ENCODE results near the gene OR8D1. TPM values are rescaled to one million over a fixed set of nuclear protein-coding genes. Genes with fewer than 3 reads are reported as not detected.

OR8D1 gene
- total RNA-seq, 1 experiment from 2014 or later, result 0.41 TPM

GRCh38 chr11:124331873-124332272 lies 18.1 kb upstream of the OR8D1 start:
- no peak overlapping the region for H3K27ac ChIP-seq (ENCODE audit: low read depth, low read length, poor library complexity, severe bottlenecking)
- no peaks in the 10 kb centered on the region for H3K9me3 ChIP-seq (ENCODE audit: low read depth, low read length, poor library complexity, severe bottlenecking)
- H3K27me3 ChIP-seq (replicated peaks; ENCODE audit: insufficient read depth, low read depth, low read length, poor library complexity), result no peaks in the 10 kb centered on the region
- H3K4me1 ChIP-seq (ENCODE audit: insufficient read depth, low read length, poor library complexity, severe bottlenecking), result no peaks in the 10 kb centered on the region
- CTCF ChIA-PET, result no interaction called here
- no peaks in the 10 kb centered on the region for H3K36me3 ChIP-seq (ENCODE audit: insufficient read depth, low read length, poor library complexity, severe bottlenecking)
- intact Hi-C loops (cut with micrococcal nuclease; ENCODE audit: unreplicated experiment), result loop anchor here (5.0 kb wide), 1 partner anchor 260 kb away; no protein-coding TSS in a partner anchor
- TF ChIP-seq EZH2 (IDR thresholded peaks at IDR 0.05; ENCODE audit: borderline replicate concordance, low read depth, low read length, poor library complexity, severe bottlenecking) (no peak), CTCF (conservative IDR thresholded peaks at IDR 0.05; ENCODE audit: low read depth, low read length) (no peak)
- BruUV-seq (replicated peaks), result no TSS peak
- DNase-seq (ENCODE audit: low spot score), result no peak
- POLR2A ChIA-PET (ENCODE audit: low non-redundant PET), result no interaction called here
- H3K4me3 ChIP-seq (ENCODE audit: low read depth, low read length, poor library complexity, severe bottlenecking), result no peak overlapping the region

- Histone ChIP-seq H3K27me3 (replicated peaks; ENCODE audit: insufficient read depth, low read depth, low read length, poor library complexity) (no peaks in the 10 kb centered on the region), H3K27ac (ENCODE audit: low read depth, low read length, poor library complexity, severe bottlenecking) (no peak overlapping the region), H3K36me3 (ENCODE audit: insufficient read depth, low read length, poor library complexity, severe bottlenecking) (no peaks in the 10 kb centered on the region), H3K9me3 (ENCODE audit: low read depth, low read length, poor library complexity, severe bottlenecking) (no peaks in the 10 kb centered on the region), H3K4me3 (ENCODE audit: low read depth, low read length, poor library complexity, severe bottlenecking) (no peak overlapping the region), H3K4me1 (ENCODE audit: insufficient read depth, low read length, poor library complexity, severe bottlenecking) (no peaks in the 10 kb centered on the region)
- peak; percentile 18; the same call in 1 of the 2 replicates for TF ChIP-seq CTCF (conservative IDR thresholded peaks at IDR 0.05; ENCODE audit: low read depth, low read length)
- TF ChIP-seq EZH2 (IDR thresholded peaks at IDR 0.05; ENCODE audit: borderline replicate concordance, low read depth, low read length, poor library complexity, severe bottlenecking), result no peak
- intact Hi-C loops (cut with micrococcal nuclease; ENCODE audit: unreplicated experiment), result loop anchor here (5.0 kb wide), 1 partner anchor 258 kb away; no protein-coding TSS in a partner anchor
- ChIA-PET POLR2A (ENCODE audit: low non-redundant PET) (no interaction called here), CTCF (interaction anchor here (0.9 kb wide), 1 partner anchor 258 kb away, joined by 3 read pairs; no protein-coding TSS in a partner anchor)
- DNase-seq (ENCODE audit: low spot score), result peak; percentile 26
- BruUV-seq (replicated peaks), result no TSS peak
Observed at GRCh38 chr11:124329787-124330478, 16.2 kb upstream of the OR8D1 start.

GRCh38 chr11:124327775-124328174 lies 14.0 kb upstream of the OR8D1 start:
- Histone ChIP-seq H3K27ac (ENCODE audit: low read depth, low read length, poor library complexity, severe bottlenecking) (no peak overlapping the region), H3K4me3 (ENCODE audit: low read depth, low read length, poor library complexity, severe bottlenecking) (no peak overlapping the region), H3K4me1 (ENCODE audit: insufficient read depth, low read length, poor library complexity, severe bottlenecking) (no peaks in the 10 kb centered on the region), H3K27me3 (replicated peaks; ENCODE audit: insufficient read depth, low read depth, low read length, poor library complexity) (no peaks in the 10 kb centered on the region), H3K36me3 (ENCODE audit: insufficient read depth, low read length, poor library complexity, severe bottlenecking) (no peaks in the 10 kb centered on the region), H3K9me3 (ENCODE audit: low read depth, low read length, poor library complexity, severe bottlenecking) (no peaks in the 10 kb centered on the region)
- TF ChIP-seq CTCF (conservative IDR thresholded peaks at IDR 0.05; ENCODE audit: low read depth, low read length) (no peak), EZH2 (IDR thresholded peaks at IDR 0.05; ENCODE audit: borderline replicate concordance, low read depth, low read length, poor library complexity, severe bottlenecking) (no peak)
- BruUV-seq (replicated peaks), result no TSS peak
- DNase-seq (ENCODE audit: low spot score), result no peak
- CTCF ChIA-PET, result no interaction called here
- intact Hi-C loops (cut with micrococcal nuclease; ENCODE audit: unreplicated experiment), result no loop called here
- POLR2A ChIA-PET (ENCODE audit: low non-redundant PET), result no interaction called here
